RWPE1 (cell line): ENCODE data around the gene TBX18.

Experiments
- CTCF ChIA-PET: fragments of 350-600 bp; sonication (Branson Sonifier 250); formaldehyde crosslinking; extraction: SDS; loops from one replicate; lab custom pipeline; 2021; lab: Yijun Ruan, JAX
- POLR2A ChIA-PET: fragments of 400-600 bp; formaldehyde crosslinking; extraction: SDS; loops from one replicate; lab custom pipeline; 2020; ENCODE audit warnings: antibody characterized with exemption; ENCODE audit not compliant: low non-redundant PET; lab: Yijun Ruan, JAX
- DNase-seq: peaks from one replicate; pipeline ENCODE4 v3.0.0; 2012; ENCODE audit warnings: low spot score
- H3K27ac ChIP-seq: fragments of 450-650 bp; 2 replicates; pipeline ENCODE4 v1.5.1; 2017
- CTCF ChIP-seq: fragments of 450-650 bp; conservative IDR thresholded peaks from 2 replicates; pipeline ENCODE4 v1.5.1; 2017; ENCODE audit warnings: low read depth, mild to moderate bottlenecking

The TBX18 gene

GRCh38 chr6:84801250-84801649 is 36.9 kb upstream of the TBX18 start:
- ChIA-PET CTCF (no interaction called here), POLR2A (no interaction called here)
- peak; percentile 20 for DNase-seq
- no peak for TF ChIP-seq CTCF
- H3K27ac ChIP-seq, result no peak overlapping the region

- DNase-seq, result no peak
- no peak overlapping the region for H3K27ac ChIP-seq
- POLR2A ChIA-PET, result no interaction called here
- CTCF ChIA-PET, result no interaction called here
- TF ChIP-seq CTCF, result no peak
Measured at GRCh38 chr6:84798257-84798656, 33.9 kb upstream of the TBX18 start.

- ChIA-PET CTCF (no interaction called here), POLR2A (no interaction called here)
- no peak for DNase-seq
- no peak overlapping the region for H3K27ac ChIP-seq
- TF ChIP-seq CTCF, result no peak
Measured at GRCh38 chr6:84796343-84796742, 31.9 kb upstream of the TBX18 start.

- ChIA-PET CTCF (no interaction called here), POLR2A (no interaction called here)
- no peak for TF ChIP-seq CTCF
- no peak overlapping the region for H3K27ac ChIP-seq
- no peak for DNase-seq
Measured at GRCh38 chr6:84791927-84792326, 27.5 kb upstream of the TBX18 start.

- no peak overlapping the region for H3K27ac ChIP-seq
- ChIA-PET CTCF (no interaction called here), POLR2A (no interaction called here)
- DNase-seq, result peak; percentile 37
- TF ChIP-seq CTCF, result no peak
Measured at GRCh38 chr6:84791233-84791632, 26.8 kb upstream of the TBX18 start.

- DNase-seq, result no peak
- ChIA-PET CTCF (no interaction called here), POLR2A (no interaction called here)
- TF ChIP-seq CTCF, result no peak
- H3K27ac ChIP-seq, result no peak overlapping the region
Measured at GRCh38 chr6:84789170-84789569, 24.8 kb upstream of the TBX18 start.

GRCh38 chr6:84788689-84789088 is 24.3 kb upstream of the TBX18 start:
- CTCF ChIA-PET, result no interaction called here
- DNase-seq, result no peak
- no peak overlapping the region for H3K27ac ChIP-seq
- no peak for TF ChIP-seq CTCF
- POLR2A ChIA-PET, result no interaction called here
